GM19467 (cell line): Measurements from ENCODE around the gene TNK2.
"Not testable (repeated sequence)": the region's sequence is repeated elsewhere in the genome, so short reads cannot be mapped to it uniquely, and the experiment has no call there.

Experiments
- ATAC-seq: cut with Tn5 transposase; IDR thresholded peaks from one replicate; pipeline ENCODE4 v1.9.1; 2021; ENCODE audit warnings: mild to moderate bottlenecking, moderate library complexity; ENCODE audit not compliant: unreplicated experiment

The TNK2 gene

GRCh38 chr3:195872097-195872496, 36.3 kb downstream of the TNK2 start:
- no peak for ATAC-seq

- ATAC-seq = not testable (repeated sequence)
Measured at GRCh38 chr3:195871686-195872085, 36.7 kb downstream of the TNK2 start.

GRCh38 chr3:195870937-195871336, 37.4 kb downstream of the TNK2 start:
- ATAC-seq = no peak

DNA sequence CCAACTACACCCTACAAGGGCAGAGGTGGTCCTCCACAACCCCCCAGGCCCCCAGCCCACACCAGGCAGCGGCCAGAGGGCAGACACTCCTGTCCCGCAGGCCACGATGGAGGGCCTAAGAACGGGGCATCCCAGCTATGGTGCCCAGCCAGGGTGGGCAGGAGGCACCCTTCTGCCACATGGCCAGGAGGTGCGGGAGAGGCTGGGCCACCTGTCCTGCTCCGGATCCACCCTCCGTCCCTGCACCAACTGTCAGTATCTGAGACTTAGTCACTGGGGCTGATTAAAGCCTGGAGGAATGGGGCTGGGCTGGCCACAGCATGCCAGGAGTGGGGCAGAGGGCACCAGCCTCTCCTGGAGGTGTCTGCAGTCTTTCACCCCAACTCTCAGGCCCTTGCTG, 37.9 kb downstream of the TNK2 start:
- ATAC-seq = no peak

DNA sequence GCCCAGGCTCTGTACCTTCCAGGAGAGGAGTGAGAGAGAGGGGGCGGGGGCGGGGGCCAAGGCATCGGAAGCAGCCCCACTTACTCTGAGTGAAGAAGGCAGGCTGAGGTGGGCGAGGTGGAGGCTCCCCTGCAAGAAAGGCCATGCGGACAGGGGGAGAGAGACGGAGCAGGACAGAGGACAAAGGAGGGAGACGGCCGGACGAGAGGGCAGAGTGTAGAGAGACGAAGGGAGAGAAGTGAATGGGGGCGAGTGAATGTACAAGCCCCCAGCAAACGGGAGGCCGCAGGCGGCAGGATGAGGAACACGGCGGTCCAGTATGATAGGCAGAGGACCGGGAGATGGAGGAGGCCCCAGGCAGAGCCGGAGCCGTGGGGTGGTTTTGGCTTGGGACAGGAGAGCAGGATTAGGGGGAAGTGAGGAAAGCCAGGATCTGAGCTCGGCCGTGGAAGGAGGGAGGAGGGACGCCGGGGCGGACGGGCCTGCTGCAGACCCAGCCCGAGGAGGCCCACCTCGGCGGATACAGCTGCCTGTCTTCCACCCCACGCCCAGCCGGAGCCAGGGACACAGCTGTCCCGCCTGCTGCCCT, 38.8 kb downstream of the TNK2 start:
- ATAC-seq = no peak

- ATAC-seq = no peak
Measured at GRCh38 chr3:195868866-195869412, 39.4 kb downstream of the TNK2 start.

- ATAC-seq = no peak
Measured at GRCh38 chr3:195868336-195868865, 40.0 kb downstream of the TNK2 start.

- no peak for ATAC-seq
Measured at GRCh38 chr3:195867631-195868335, 40.6 kb downstream of the TNK2 start.

DNA sequence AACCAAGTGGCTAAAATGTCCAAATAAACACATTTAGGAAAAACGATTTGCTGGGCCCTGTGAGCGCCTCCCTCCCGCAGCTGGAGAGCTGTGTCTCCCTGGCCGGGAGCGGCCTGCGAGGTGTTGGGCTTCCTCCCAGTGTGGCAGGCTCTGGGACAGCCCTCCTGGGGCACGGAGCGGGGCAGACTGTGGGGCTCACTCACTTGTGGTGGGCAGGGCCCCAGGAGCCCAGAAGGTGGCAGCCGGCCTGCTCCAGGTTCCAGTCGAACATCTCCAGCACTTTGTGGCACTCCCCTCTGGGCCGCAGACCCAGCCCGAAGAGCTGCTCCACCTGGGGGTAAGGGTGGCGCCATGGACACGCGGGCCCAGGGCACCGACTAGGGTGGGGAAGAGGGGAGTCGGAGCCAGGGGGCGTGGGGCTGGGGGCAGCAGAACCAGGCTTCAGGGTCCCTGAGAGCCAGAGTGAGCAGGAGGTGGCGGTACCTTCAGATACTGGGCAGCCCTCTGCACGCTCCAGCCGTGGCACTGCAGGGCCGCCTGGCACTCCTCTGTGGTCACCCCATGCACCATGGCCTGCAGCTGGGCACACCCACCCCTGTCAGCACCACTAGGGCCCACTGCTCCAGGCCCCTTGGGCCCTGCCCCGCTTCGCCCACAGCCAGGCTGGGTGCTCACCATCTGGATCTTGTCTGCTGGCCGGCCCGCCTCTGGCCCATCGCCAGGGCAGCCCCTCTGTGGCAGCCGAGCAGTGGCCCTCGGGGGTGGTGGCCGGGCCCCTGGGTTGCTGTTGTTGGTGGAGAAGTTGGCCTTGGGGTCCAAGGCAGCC, 41.5 kb downstream of the TNK2 start:
- ATAC-seq = no peak

DNA sequence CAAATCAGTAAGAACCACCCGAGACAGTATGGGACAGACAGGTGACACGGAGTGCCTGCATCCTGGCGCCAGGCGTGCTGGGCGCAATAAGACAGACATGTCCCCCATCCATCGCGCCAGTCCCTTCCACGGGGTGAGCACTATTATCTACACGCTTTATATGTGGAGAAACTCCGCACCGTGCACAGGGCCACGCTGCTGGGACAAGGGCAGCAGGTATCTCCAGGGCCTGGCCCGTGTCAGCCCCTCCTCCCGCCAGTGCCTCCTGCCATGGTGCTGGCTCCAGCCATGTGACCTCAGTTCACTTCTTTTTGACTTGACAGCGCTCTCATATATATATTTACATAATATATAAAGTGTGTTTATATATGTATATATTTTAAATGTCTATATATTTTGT, 42.6 kb downstream of the TNK2 start:
- ATAC-seq = no peak

DNA sequence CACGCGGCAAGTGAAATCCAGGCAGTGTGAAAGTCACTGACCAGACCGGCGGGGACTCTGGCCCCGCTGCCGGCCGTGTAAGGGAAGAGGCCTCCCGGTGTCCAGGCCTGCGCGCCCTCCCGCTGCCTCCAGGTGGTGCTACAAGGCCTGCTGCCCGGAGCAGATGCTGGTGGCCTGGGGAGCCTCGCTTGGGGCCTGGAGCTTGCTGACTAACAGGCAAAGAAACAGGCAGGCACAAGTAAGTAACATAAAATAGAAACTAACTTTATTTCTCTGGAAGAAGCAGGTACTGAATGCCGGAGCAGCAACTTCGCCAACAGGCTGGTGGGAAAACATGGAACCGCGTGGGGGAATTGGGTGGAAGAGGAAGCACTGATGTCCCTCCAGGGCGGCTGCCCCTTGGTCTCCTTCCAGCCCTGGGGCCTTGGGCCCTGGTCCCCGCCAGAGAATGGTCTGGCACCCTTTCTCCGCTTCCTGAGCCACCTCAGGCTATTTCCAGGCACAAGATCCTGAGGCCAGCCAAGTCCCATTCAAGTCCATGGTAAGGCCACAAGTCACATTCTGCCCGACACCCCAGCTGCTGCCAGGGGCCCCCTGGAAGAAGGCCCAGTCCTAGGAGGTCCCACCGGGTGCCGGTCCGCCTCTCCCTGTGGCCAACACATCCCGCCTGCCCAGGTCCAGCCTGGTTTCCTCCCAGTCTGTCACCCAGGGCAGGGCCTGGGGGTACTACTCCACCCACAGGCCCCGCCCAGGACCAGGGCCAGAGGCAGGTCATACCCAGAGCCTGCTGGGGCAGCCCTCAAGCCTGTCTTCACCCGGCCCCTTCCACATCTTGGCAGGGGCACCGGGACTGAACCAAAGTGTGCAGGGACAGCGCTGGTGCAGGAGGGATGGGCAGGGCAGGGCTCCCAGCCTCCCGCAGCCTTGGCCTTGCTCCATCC, 45.0 kb downstream of the TNK2 start:
- ATAC-seq = no peak

DNA sequence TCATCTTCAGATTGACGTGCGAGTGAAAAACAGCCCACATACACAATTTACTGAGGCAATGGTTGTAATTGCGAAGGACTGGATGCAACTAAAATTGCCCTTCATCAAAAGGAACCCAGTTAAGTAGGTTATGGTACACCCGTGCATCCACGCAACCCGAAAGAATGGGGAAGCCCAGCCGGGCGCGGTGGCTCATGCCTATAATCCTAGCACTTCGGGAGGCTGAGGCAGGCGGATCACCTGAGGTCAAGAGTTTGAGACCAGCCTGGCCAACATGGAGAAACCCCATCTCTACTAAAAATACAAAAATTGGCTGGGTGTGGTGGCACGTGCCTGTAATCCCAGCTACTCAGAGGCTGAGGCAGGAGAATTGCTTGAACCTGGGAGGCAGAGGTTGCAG, 46.0 kb downstream of the TNK2 start:
- ATAC-seq = not testable (repeated sequence)

DNA sequence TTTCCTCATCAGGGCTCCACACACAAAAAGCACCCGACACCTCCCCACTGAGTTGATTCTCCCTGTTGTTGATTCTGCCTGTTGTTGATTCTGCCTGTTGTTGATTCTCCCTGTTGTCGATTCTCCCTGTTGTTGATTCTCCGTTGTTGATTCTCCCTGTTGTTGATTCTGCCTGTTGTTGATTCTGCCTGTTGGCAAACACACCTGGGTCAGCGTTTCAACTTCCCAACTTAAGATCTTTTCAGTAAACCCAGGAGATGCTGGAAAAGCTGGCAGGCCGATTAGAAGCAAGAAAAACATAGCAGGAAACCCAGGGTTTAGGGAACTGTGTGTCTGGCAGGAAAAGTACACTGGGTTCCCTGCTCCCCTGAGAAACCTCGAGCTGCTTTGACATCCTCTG, 47.9 kb downstream of the TNK2 start:
- ATAC-seq = no peak

DNA sequence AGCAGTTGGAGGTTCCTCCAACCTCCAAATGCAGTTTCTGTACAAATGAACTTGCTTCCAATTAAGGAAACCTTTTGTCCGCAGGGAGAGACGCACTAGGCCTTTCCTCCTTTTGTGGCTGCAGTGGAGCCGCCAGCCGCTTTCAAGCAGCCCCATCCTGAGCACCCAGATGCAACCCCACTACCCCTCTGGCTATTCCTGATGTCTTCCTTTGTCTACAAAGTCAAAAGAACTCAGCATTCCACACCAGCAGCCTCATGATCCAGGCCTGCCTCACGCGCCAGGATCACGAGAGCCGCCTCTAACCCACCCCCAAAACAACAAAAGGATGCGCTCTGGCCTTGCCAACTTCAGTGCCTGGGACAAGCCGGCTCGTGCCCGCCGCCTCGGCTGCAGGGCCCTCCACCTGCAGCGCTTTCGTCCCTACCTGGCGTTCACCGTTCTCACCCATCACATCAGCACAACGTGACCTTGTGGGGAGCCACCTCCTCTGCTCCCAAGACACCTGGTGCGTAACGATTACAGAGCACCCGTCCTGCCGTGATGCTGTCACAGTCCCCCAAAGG, 48.4 kb downstream of the TNK2 start:
- ATAC-seq = no peak

- ATAC-seq = no peak
Measured at GRCh38 chr3:195859061-195859845, 49.1 kb downstream of the TNK2 start.

- ATAC-seq = no peak
Measured at GRCh38 chr3:195856410-195857084, 51.8 kb downstream of the TNK2 start.

DNA sequence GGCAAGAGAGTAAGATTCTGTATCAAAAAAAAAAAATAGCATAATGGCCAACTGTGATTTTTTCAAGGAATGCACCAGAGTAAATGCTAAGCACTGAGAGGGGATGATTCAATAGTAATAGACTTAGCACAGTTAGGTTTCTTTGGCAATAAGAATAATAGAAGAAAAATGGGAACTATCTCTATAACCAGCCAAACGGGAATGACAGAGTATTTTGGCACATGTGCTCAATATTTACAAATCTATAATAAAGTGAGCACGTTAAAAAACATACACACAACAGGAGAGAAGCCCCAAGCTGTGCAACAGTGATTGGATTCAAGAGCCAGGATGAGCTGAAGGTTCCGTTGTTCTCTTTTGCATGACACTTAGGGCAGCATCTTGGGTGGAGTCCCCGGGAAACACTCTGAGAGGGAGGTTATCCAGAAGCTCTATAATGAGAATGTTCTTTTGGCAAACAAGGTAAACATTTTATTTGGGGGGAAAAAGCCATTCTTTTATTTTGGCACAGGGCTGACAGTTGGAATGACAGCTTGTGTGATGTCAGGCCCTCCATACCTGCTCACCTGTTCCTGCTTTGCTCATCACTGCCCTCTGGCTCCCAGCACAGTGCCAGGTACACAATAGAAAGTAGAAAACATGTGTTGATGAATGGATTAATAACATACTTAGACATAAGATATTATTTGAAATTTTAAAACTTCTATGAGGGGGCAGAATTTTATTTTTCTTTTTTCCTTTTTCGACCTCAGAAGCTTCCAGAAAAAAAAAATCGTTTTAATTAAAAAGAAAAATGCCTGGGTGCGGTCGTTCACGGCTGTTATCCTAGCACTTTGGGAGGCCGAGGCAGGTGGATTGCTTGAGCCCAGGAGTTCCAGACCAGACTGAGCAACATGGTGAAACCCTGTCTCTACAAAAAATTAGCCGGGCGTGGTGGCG, 52.6 kb downstream of the TNK2 start:
- ATAC-seq = no peak
